ENCODE results near the gene PUM2.
"Not testable (repeated sequence)": the region's sequence is repeated elsewhere in the genome, so short reads cannot be mapped to it uniquely, and the experiment has no call there.

Gene PUM2

GRCh38 chr2:20370191-20370590 is 19.5 kb upstream of the PUM2 start:
- DNase-seq: no peak
- intact Hi-C loops (cut with DNase I): no loop called here

DNA sequence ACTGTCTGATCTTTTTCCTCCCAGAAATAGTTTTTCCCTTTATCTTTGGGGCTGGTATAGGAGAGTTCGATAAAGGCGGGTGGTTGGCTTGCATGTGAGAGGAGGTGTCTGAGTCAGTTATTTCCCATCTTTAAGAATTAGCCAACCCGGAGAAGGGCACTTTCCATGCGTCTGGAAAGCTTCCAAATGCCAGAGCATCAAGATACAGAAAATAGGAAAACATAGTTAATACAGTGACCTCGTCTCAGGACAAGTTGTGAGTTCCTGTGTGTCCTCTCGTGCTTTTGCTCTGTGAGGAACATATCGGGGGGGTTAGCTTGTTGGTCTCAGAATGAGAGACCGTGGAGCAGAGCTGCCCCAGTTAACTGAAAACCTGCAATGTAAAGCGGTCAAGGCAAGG is 18.7 kb upstream of the PUM2 start:
- no peak for DNase-seq
- intact Hi-C loops (cut with DNase I): no loop called here

DNA sequence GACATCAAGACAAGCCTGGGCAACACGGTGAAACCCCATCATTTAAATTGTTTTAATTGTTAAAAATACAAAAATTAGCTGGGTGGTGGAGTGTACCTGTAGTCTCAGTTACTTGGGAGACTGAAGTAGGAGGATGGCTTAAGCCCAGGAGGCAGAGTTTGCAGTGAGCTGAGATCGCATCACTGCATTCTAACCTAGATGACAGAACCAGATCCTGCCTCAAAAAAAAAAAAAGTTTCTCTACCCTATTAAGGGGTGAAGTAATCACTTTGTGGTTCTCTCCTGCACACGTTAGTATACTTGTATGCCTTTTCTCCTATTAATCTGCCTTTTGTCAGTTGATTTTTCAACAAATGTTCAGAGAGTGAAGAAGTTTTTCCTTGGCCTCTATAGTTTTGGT is 18.1 kb upstream of the PUM2 start:
- DNase-seq: no peak
- intact Hi-C loops (cut with DNase I): no loop called here

DNA sequence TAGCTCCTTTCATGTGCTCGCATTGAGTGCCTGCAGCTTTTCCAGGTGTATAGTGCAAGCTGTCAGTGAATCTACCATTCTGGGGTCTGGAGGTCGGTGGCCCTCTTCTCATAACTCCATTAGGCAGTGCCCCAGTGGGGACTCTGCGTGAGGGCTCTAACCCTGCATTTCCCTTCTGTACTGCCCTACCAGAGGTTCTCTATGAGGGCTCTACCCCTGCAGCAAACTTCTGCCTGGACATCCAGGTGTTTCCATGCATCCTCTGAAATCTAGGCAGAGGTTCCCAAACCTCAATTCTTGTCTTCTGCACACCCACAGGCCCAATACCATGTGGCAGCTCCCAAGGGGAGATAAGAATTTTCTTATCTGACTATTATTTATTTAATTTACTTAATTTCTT is 17.3 kb upstream of the PUM2 start:
- DNase-seq; intact Hi-C loops (cut with DNase I): not testable (repeated sequence)

DNA sequence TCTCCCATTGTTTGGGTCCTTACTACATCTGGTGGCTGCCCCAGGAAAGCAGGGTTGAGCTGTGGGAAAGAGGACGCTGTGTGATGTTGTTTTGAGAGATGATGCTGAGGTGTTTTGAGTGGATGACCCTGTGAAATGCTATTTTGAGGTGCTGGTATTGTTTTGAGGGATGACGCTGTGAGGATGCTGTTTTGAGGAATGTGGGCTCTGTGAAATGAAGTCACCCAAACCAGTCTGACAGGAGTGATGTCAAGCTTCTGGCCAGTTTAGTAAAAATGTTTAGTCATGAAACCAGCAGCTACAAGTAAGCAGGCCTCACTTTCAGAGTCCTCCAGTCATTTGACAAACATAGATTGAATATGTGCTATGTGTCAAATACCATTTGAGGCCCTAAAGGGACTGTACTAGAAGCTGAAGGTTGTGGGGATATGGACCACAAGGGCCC is 16.1 kb upstream of the PUM2 start:
- intact Hi-C loops (cut with DNase I): no loop called here
- DNase-seq: no peak

DNA sequence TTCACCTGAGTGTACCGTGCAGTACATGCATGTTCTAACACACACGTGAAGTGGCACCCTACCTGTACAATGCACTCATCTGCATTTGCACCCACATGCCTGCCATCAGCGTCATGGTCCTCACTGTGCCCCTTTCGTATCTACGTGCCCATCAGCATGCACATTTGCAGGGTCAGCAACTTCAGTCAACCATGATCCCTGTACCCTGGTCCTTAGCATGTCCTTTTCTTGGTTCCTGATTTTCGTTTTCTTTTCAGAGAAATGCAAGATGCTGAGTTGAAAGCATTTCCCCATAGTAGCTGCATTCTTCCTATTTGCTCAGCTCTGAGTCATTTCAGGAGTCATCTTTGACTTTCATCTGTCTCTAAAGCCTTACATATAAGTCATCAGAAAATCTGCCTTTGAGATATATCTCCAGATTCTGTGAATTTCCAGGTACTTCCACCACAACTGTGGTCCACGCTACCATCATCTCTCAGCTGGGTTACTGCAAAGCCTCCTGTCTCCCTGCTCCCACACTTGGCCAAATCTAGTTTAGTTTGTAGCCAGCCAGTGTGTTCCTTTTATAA is 14.7 kb upstream of the PUM2 start:
- no peak for DNase-seq
- intact Hi-C loops (cut with DNase I): no loop called here

DNA sequence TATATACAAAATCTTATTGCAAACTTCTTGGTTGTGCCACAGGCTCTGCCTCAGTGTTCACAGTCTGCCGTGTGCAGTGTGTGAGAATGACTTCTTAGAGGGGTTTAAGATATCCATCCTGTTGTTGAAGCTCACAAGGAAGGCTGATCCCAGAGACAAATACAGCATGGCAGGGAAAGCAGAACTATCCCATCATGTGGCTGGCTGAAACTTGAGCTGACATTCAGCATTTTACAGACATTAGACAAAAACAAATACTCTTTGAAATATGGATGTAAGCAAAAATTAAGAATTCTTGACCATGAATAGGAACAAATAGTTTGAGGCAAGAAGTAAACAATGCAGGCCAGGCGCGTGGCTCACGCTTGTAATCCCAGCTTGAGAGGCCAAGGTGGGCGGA is 12.9 kb upstream of the PUM2 start:
- intact Hi-C loops (cut with DNase I): no loop called here
- no peak for DNase-seq

DNA sequence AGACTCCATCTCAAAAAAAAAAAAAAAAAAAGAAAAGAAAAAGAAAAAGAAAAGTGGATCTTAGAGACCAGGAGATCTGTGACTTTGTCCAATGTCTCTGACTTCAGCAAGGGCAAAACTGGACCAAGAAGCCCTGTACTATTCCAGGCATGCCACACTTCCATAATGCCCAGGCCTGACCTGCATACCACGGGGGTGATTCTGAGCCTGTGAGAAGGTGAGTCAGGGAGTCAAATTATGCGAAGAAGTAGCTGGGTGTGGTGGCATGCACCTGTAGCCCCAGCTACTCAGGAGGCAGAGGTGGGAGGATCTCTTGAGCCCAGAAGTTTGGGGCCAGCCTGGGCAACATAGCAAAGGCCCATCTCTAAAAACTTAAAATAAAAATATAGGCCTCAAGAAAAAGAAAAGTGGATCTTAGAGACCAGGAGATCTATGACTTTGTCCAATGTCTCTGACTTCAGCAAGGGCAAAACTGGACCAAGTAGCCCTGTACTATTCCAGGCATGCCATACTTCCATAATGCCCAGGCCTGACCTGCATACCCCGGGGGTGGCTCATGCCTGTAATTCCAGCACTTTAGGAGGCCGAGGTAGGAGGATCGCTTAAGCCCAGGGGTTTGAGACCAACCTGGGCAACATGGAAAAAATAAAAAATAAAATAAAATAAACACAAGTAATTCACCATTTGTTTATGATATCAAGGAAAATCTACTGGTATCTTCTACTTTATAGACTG is 12.2 kb upstream of the PUM2 start:
- intact Hi-C loops (cut with DNase I): no loop called here
- DNase-seq: no peak

DNA sequence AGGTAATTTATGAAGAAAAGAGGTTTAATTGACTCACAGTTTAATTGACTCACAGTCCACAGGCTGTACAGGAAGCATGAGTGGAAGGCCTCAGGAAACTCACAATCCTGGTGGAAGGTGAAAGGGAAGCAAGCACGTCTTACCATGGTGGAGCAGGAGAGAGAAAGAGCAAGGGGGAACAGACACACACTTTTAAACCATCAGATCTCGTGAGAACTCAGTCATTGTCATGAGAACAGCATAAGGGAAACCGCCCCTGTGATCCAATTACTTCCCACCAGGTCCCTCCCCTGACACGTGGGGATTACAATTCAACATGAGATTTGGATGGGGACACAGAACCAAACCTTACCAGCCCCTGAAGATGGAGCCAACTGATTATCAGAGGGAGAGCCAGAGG is 11.2 kb upstream of the PUM2 start:
- DNase-seq: no peak
- intact Hi-C loops (cut with DNase I): no loop called here

DNA sequence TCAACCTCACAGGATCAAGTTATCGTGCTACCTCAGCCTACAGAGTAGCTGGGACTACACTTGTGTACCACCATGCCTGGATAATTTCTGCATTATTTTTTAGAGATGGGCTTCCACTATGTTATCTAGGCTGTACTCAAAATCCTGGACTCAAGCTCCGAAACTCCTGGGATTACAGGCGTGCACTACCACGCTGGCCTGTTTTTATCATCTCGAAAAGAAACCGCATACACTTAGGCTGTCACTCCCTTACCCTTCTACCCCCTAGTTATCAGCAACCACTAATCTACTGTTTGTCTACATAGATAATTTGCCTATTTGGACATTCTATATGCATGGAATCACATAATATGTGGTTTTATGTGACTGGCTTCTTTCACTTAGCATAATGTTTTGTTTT is 8.5 kb upstream of the PUM2 start:
- intact Hi-C loops (cut with DNase I): no loop called here
- no peak for DNase-seq

DNA sequence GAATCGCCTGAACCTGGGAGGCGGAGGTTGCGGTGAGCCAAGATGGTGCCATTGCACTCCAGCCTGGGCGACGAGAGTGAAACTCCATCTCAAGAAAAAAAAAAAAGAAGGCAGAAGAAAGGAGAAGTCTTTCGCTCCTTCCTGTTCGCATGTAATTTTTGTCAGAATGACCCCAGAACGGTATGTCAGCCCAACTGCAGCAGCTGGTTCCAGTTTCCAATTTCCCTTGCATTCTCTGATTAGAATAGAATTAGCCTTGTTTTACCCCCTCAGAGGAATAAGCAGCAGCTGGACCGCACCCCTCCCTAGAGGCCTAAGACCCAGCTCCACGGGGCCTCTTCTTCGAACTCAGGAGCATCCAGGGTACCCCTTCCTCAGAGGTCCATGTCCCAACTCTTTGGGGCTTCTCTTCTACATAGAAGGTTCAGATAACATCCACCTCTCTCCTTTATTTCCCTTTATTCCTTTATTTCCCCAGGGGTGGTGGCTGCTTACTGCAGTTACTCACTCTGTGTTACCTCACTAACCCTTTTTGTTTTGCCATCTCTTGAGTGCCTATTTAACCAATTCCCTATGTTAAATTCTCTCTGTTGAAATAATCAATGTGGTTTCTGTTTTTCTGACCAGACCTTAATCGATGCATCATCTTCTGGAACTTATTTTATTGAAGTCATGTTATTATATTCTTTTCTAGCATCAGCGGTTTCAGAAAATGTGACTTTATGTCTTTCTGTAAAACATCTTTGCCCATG is 7.2 kb upstream of the PUM2 start:
- intact Hi-C loops (cut with DNase I): no loop called here
- no peak for DNase-seq

DNA sequence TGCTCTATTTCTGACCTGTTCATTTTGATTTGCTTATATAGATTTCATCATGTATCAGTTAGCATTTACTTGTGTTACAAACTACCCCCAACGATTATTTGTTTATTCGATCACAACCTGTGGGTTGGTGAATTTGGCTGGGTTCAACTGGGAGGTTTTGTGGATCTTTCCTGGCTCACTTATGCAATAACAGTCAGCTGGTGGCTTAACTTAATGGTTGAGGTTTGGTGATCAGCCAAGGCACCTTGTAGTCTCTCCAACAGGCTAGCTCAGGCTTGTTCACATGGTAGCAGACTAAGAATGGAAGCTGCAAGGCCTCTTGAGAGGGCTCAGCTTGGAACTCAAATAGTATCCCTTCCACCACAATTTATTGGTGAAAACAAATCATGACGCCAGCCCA is 5.4 kb upstream of the PUM2 start:
- intact Hi-C loops (cut with DNase I): no loop called here
- no peak for DNase-seq

DNA sequence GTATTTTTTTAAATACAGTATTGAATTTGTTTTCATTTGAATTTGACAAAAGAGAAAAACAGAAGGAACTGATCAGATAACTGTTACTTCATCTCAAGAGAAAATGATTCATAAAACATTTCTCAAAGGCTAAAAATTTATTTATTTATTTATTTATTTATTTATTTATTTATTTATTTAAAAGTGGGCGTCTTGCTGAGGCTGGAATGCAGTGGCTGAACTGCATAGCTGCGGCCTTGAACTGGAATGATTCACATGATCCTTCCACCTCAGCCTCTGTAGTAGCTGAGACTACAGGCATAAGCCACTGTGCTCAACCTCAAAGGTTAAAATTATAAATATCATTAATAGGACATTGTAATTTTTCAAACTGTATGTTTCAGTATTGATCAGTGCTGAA is 4.5 kb upstream of the PUM2 start:
- intact Hi-C loops (cut with DNase I): no loop called here
- DNase-seq: no peak

GRCh38 chr2:20353241-20353992 is 2.8 kb upstream of the PUM2 start:
- intact Hi-C loops (cut with DNase I): no loop called here
- DNase-seq: no peak

- intact Hi-C loops (cut with DNase I): no loop called here
- no peak for DNase-seq
These were observed 2.1 kb upstream of the PUM2 start for GRCh38 chr2:20352581-20353216.

- intact Hi-C loops (cut with DNase I): no loop called here
- DNase-seq: no peak
These were observed 1.6 kb upstream of the PUM2 start for GRCh38 chr2:20352230-20352578.

GRCh38 chr2:20351555-20352229 is 1.0 kb upstream of the PUM2 start:
- DNase-seq: no peak

GRCh38 chr2:20350041-20350712 is 467 bp downstream of the PUM2 start:
- peak in 8 of 10 donors; percentile 16 to 91 (median 24) for DNase-seq
- intact Hi-C loops (cut with DNase I): no loop called here

More at GRCh38 chr2:20351555-20352229, 1.0 kb upstream of the PUM2 start:
- intact Hi-C loops (cut with DNase I): no loop called here

- no peak for DNase-seq
- intact Hi-C loops (cut with DNase I): no loop called here
These were observed 1.1 kb downstream of the PUM2 start for GRCh38 chr2:20349513-20349921.

DNA sequence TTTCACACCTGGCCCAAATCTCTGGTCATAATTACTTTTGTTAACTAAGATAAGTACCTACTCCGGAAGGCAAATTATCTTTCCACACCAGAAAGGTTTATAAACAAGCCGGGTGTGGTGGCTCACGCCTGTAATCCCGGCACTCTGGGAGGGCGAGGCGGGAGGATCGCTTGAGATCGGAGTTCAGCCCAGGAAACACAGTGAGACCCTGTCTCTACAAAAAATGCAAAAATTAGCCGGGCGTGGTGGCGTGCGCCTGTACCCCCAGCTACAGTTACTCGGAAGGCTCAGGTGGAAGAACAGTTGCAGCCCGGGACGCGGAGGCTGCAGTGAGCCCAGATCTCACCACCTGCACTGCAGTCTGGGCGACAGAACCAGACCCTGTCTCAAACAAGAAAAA is 2.1 kb downstream of the PUM2 start:
- no peak for DNase-seq
- intact Hi-C loops (cut with DNase I): no loop called here

Data from posterior cingulate gyrus (tissue), 11 donors.